Caco-2 (cell line): Measurements from ENCODE around the gene PRADC1. TPM values are rescaled to one million over a fixed set of nuclear protein-coding genes. Genes with fewer than 3 reads are reported as not detected.

Source experiments
- BruUV-seq: library from RNA; stranded (reverse); fragments of 400-500 nt; replicated peaks from 2 replicates; lab custom pipeline; 2021; lab: Mats Ljungman, UMichigan
- CTCF ChIA-PET: fragments of 300-600 bp; sonication (Branson Sonifier 250); formaldehyde crosslinking; loops from one replicate; lab custom pipeline; 2022; ENCODE audit warnings: antibody characterized with exemption; lab: Charles Lee
- POLR2A ChIA-PET: fragments of 300-600 bp; sonication (Branson Sonifier 250); formaldehyde crosslinking; loops from one replicate; lab custom pipeline; 2022; ENCODE audit warnings: antibody characterized with exemption; lab: Charles Lee
- DNase-seq, 2 experiments: peaks; one replicate each; pipeline versions ENCODE4 v3.0.0 to v3.0.0-alpha.2; 2020 to 2022
- H3K27me3 ChIP-seq: replicated peaks from 2 replicates; pipeline ENCODE4 v1.6.0; 2011; ENCODE audit warnings: low read length; ENCODE audit not compliant: control insufficient read depth, insufficient read depth
- H3K36me3 ChIP-seq: 2 replicates; pipeline ENCODE4 v1.5.1; 2011; ENCODE audit warnings: low read length; ENCODE audit not compliant: control insufficient read depth, insufficient read depth
- H3K4me1 ChIP-seq: fragments of 250-450 bp; sonication (Bioruptor Pico); 2 replicates; pipeline ENCODE4 v1.5.1; 2020; ENCODE audit warnings: mild to moderate bottlenecking
- H3K4me3 ChIP-seq: 2 replicates; pipeline ENCODE4 v1.5.1; 2011; ENCODE audit warnings: low read depth, mild to moderate bottlenecking, control low read depth, low read length
- H3K9me3 ChIP-seq: fragments of 250-450 bp; sonication (Bioruptor Pico); 2 replicates; pipeline ENCODE4 v1.5.1; 2020; ENCODE audit warnings: mild to moderate bottlenecking, moderate library complexity
- H3K27ac Mint-ChIP-seq: one replicate; pipeline ENCODE4 v1.8.0; 2022; ENCODE audit warnings: mixed read lengths; ENCODE audit not compliant: unreplicated experiment
- H3K27me3 Mint-ChIP-seq: one replicate; pipeline ENCODE4 v1.8.0; 2022; ENCODE audit warnings: mixed read lengths; ENCODE audit not compliant: insufficient read depth, unreplicated experiment
- H3K36me3 Mint-ChIP-seq: one replicate; pipeline ENCODE4 v1.8.0; 2022; ENCODE audit warnings: mild to moderate bottlenecking, mixed read lengths; ENCODE audit not compliant: insufficient read depth, unreplicated experiment
- H3K4me1 Mint-ChIP-seq: one replicate; pipeline ENCODE4 v1.8.0; 2022; ENCODE audit warnings: low read depth, mixed read lengths; ENCODE audit not compliant: unreplicated experiment
- H3K4me3 Mint-ChIP-seq: one replicate; pipeline ENCODE4 v1.8.0; 2022; ENCODE audit warnings: mild to moderate bottlenecking, moderate library complexity, mixed read lengths; ENCODE audit not compliant: unreplicated experiment
- H3K9me3 Mint-ChIP-seq: one replicate; pipeline ENCODE4 v1.8.0; 2022; ENCODE audit warnings: mixed read lengths; ENCODE audit not compliant: unreplicated experiment
- intact Hi-C: fragments of 100-400 bp; cut with micrococcal nuclease; formaldehyde crosslinking; loops from one replicate; pipeline ENCODE4 v1.10.0; 2022; ENCODE audit not compliant: unreplicated experiment
- total RNA-seq: library from RNA; stranded (reverse); gene quantifications from 2 replicates; pipeline ENCODE4 v1.2.3, GENCODE V29; 2022
- TF ChIP-seq, protein P1 (sequence below), 2 experiments: fragments of 200-600 bp in 1 of 2; IDR thresholded peaks; 1 replicate in 1 of 2; 2 replicates in 1 of 2; pipeline versions ENCODE4 v1.5.1 to v1.8.0; 2011 to 2022; ENCODE audit warnings: antibody characterized with exemption in 1 of 2, control low read depth in 1 of 2, inconsistent platforms in 1 of 2, low read depth in 1 of 2, low read length in 1 of 2, mild to moderate bottlenecking in 1 of 2, moderate library complexity in 1 of 2; ENCODE audit not compliant: insufficient read depth in 1 of 2, severe bottlenecking in 1 of 2, unreplicated experiment in 1 of 2

Gene PRADC1
- total RNA-seq, 1 experiment from 2014 or later, result 24.1 TPM

DNA sequence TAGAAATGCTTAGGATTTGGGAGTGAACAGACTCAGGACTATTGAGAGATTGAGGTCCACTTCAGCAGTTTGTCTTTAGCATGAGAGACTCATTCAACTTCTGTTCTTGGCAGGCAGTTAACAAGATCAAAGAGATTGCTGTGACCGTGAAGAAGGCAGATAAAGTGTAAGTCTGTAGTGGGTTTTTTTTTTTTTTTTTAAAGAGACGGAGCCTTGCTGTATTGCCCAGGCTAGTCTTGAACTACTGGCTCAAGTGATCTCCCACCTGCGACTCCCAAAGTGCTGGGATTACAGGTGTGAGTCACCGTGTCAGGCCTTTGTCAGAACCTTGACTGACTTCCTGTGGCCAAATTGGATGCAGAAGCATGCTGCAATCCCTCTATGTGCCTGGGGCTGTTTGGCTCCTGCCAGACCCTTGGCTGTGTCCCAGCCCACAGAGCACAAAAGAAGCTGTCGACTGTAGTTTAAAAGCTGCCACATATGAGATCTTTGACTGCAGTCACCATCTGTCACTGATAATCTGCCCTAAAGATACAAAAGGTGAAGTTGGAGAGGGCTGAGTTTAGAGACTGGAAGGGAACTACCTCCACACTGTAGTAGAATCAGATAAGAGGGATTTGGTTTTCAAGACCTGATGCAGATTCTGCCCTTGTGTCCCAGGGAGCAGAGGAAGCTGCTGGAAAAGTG is 11.0 kb upstream of the PRADC1 start:
- no peaks in the 10 kb centered on the region for H3K9me3 ChIP-seq
- Mint-ChIP-seq H3K27ac (no peak overlapping the region), H3K4me3 (no peak overlapping the region), H3K27me3 (no peaks in the 10 kb centered on the region), H3K36me3 (peaks cover 91% of the 10 kb centered on the region), H3K9me3 (no peaks in the 10 kb centered on the region), H3K4me1 (no peaks in the 10 kb centered on the region)
- intact Hi-C loops, result no loop called here
- ChIA-PET POLR2A (no interaction called here), CTCF (no interaction called here)
- H3K4me1 ChIP-seq, result no peaks in the 10 kb centered on the region
- BruUV-seq, result no TSS peak
- H3K36me3 ChIP-seq, result peaks cover 2% of the 10 kb centered on the region
- DNase-seq, result no peak
- H3K27me3 ChIP-seq, result no peaks in the 10 kb centered on the region
- TF ChIP-seq, protein P1, sequence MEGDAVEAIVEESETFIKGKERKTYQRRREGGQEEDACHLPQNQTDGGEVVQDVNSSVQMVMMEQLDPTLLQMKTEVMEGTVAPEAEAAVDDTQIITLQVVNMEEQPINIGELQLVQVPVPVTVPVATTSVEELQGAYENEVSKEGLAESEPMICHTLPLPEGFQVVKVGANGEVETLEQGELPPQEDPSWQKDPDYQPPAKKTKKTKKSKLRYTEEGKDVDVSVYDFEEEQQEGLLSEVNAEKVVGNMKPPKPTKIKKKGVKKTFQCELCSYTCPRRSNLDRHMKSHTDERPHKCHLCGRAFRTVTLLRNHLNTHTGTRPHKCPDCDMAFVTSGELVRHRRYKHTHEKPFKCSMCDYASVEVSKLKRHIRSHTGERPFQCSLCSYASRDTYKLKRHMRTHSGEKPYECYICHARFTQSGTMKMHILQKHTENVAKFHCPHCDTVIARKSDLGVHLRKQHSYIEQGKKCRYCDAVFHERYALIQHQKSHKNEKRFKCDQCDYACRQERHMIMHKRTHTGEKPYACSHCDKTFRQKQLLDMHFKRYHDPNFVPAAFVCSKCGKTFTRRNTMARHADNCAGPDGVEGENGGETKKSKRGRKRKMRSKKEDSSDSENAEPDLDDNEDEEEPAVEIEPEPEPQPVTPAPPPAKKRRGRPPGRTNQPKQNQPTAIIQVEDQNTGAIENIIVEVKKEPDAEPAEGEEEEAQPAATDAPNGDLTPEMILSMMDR (IDR thresholded peaks at IDR 0.05; ENCODE audit: insufficient read depth in 1 of 2, low read depth in 1 of 2, low read length in 1 of 2, severe bottlenecking in 1 of 2, unreplicated experiment in 1 of 2), result no peak
- H3K4me3 ChIP-seq, result no peak overlapping the region

DNA sequence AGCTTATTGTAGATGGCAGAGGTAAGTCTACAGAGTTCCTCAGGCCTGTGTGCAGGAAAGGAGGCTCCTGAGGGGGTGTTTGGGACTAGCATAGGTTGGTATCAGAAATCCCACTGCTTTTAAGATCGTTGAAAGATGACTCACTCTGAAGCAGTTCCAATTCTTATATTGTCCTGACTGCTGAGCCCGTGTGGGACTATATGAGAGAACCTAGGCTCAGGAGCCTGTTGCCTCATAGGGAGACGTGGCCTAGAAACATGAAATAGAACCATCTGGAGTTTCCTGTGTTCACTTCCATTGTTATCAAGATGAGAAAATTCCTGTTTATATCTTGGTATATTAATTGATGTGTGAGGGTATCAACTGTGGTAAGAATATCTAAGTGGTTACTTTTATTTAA is 6.7 kb upstream of the PRADC1 start:
- ChIA-PET CTCF (no interaction called here), POLR2A (no interaction called here)
- intact Hi-C loops, result no loop called here
- peaks cover 2% of the 10 kb centered on the region for H3K36me3 ChIP-seq
- Mint-ChIP-seq H3K36me3 (peaks cover 82% of the 10 kb centered on the region), H3K4me3 (no peak overlapping the region), H3K27me3 (no peaks in the 10 kb centered on the region), H3K4me1 (peaks cover 20% of the 10 kb centered on the region), H3K9me3 (no peaks in the 10 kb centered on the region), H3K27ac (no peak overlapping the region)
- no peaks in the 10 kb centered on the region for H3K9me3 ChIP-seq
- BruUV-seq, result no TSS peak
- no peak overlapping the region for H3K4me3 ChIP-seq
- peaks cover 7% of the 10 kb centered on the region; the same call in 1 of the 2 replicates for H3K4me1 ChIP-seq
- DNase-seq, result no peak
- TF ChIP-seq, protein P1 (IDR thresholded peaks at IDR 0.05; ENCODE audit: insufficient read depth in 1 of 2, low read depth in 1 of 2, low read length in 1 of 2, severe bottlenecking in 1 of 2, unreplicated experiment in 1 of 2), result no peak
- H3K27me3 ChIP-seq, result no peaks in the 10 kb centered on the region

DNA sequence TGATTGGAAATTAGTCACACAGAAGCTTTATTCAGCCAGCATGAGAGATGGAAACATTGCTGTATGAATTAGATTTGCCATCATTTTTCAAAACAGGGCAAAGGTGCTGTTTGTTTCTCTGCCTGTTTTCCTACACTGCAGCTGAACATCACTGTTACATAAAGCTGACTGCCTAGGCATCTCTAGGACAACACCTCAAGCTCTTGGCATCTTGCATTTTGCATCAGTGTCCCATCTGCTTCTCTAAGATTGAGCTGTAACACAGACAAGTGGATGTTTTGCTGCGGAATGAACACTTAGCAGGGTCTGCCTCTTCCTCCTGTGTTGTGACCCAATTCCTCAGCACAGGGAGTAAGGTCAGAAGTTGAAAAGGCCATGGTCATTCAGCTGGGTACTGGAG is 5.9 kb upstream of the PRADC1 start:
- H3K36me3 ChIP-seq, result peaks cover 2% of the 10 kb centered on the region
- ChIA-PET POLR2A (no interaction called here), CTCF (no interaction called here)
- no peak overlapping the region for H3K27ac Mint-ChIP-seq
- no peak overlapping the region for H3K4me3 ChIP-seq
- peaks cover 7% of the 10 kb centered on the region; the same call in 1 of the 2 replicates for H3K4me1 ChIP-seq
- H3K4me1 Mint-ChIP-seq, result peaks cover 20% of the 10 kb centered on the region
- no peaks in the 10 kb centered on the region for H3K27me3 ChIP-seq
- BruUV-seq, result no TSS peak
- H3K27me3 Mint-ChIP-seq, result no peaks in the 10 kb centered on the region
- peaks cover 82% of the 10 kb centered on the region for H3K36me3 Mint-ChIP-seq
- TF ChIP-seq, protein P1 (IDR thresholded peaks at IDR 0.05; ENCODE audit: insufficient read depth in 1 of 2, low read depth in 1 of 2, low read length in 1 of 2, severe bottlenecking in 1 of 2, unreplicated experiment in 1 of 2), result no peak
- H3K4me3 Mint-ChIP-seq, result no peak overlapping the region
- intact Hi-C loops, result no loop called here
- DNase-seq, result no peak
- H3K9me3 ChIP-seq, result no peaks in the 10 kb centered on the region
- no peaks in the 10 kb centered on the region for H3K9me3 Mint-ChIP-seq
